Heart right ventricle (tissue), 16 donors: ENCODE results near the gene RBMS2. TPM values are rescaled to one million over a fixed set of nuclear protein-coding genes. Genes with fewer than 3 reads are reported as not detected.

Source experiments
- ATAC-seq, 8 donors: fragments of 200-7000 bp; cut with Tn5 transposase; one replicate each; pipeline ENCODE4 v1.9.1; 2020; ENCODE audit warnings: mild to moderate bottlenecking in 8 of 8, moderate library complexity in 8 of 8, moderate number of reproducible peaks in 1 of 8
- DNase-seq, 2 donors: peaks; one replicate each; pipeline ENCODE4 v3.0.0-alpha.2; 2020
- H3K27ac ChIP-seq, 10 donors: fragments of 200-600 bp; sonication (generic) in 2 of 10; one replicate each; pipeline versions ENCODE4 v1.5.0 to v1.8.0; 2020 to 2022; ENCODE audit warnings: mild to moderate bottlenecking in 3 of 10
- H3K27me3 ChIP-seq, 7 donors: fragments of 200-600 bp; one replicate each; pipeline ENCODE4 v1.8.0; 2021 to 2022; ENCODE audit warnings: mild to moderate bottlenecking in 2 of 7
- H3K36me3 ChIP-seq, 9 donors: fragments of 200-600 bp; sonication (generic) in 1 of 9; one replicate each; pipeline versions ENCODE4 v1.5.0 to v1.8.0; 2020 to 2022; ENCODE audit warnings: mild to moderate bottlenecking in 2 of 9
- H3K4me1 ChIP-seq, 9 donors: fragments of 200-600 bp; sonication (generic) in 1 of 9; one replicate each; pipeline versions ENCODE4 v1.5.0 to v1.8.0; 2020 to 2022; ENCODE audit warnings: mild to moderate bottlenecking in 4 of 9
- H3K4me3 ChIP-seq, 10 donors: fragments of 200-600 bp; sonication (generic) in 2 of 10; one replicate each; pipeline versions ENCODE4 v1.5.0 to v1.8.0; 2020 to 2022; ENCODE audit warnings: mild to moderate bottlenecking in 7 of 10, moderate library complexity in 2 of 10
- H3K9me3 ChIP-seq, 11 donors: fragments of 200-600 bp in 10 of 11; sonication (generic) in 2 of 11; one replicate each; pipeline versions ENCODE4 v1.5.0 to v1.8.0; 2013 to 2022; ENCODE audit warnings: mild to moderate bottlenecking in 2 of 11, control low read depth in 1 of 11, moderate library complexity in 1 of 11
- CTCF ChIP-seq, 9 donors: fragments of 200-600 bp; sonication (generic) in 2 of 9; IDR thresholded peaks; one replicate each; pipeline versions ENCODE4 v1.5.0 to v1.8.0; 2021 to 2022; ENCODE audit warnings: antibody characterized with exemption in 9 of 9, mild to moderate bottlenecking in 5 of 9, moderate library complexity in 1 of 9
- WGBS, 2 donors: extraction: QIAGEN DNeasy Blood & Tissue Kit; methylation state at CpG; one replicate each; pipeline ENCODE4 v1.1.7; 2013; ENCODE audit warnings: inconsistent platforms in 1 of 2; 5-methylcytosine and 5-hydroxymethylcytosine counted together
- intact Hi-C, 10 donors: fragments of 100-400 bp; cut with DNase I; formaldehyde crosslinking; loops; one replicate each; pipeline versions ENCODE4 v1.11.1 to v1.14.2; 2022
- polyA plus RNA-seq, 2 donors: library from polyadenylated mRNA; stranded (reverse); fragments of 200-250 nt; gene quantifications; one replicate each; pipeline ENCODE4 v1.2.3, GENCODE V29; 2013
- total RNA-seq, 10 donors: library from RNA; stranded (reverse); fragmentation: NEBNext Ultra II Directional in 3 of 10; extraction: Animal tissue kit (Norgen Biotek cat#: 25700) in 3 of 10; gene quantifications; one replicate each; pipeline versions ENCODE4 v1.2.1 to v1.2.4, GENCODE V29; 2021 to 2023
- donor health status: Arrhythmogenic right ventricular cardiomyopathy.
- donor health status: ischemic (EF 13 %, LVEDD 7.1; RV severe dilation, severe dysfunction).
- donor health status: healthy with polysubstance abuse.
- donor health status: DM: no; HTN: yes; CAD: no.
- donor health status: DM: no; HTN: no; CAD: no.
- donor health status: ischemic (EF 25% LVEDD 6.9; RV normal size, moderate dysfunction).
- donor health status: ischemic (EF 25% LVEDD 5.7; RV mildly dilated, moderate dysfunction).
- donor health status: healthy.
- donor health status: DM: yes; HTN: yes; CAD: no.
- donor health status: Ischemic cardiomyopathy.
- donor health status: ischemic (EF 35%, LVEDD 5.7; RV mildly dilated, moderate dysfunction).
- donor health status: nonischemic (EF 11% LVEDD 7.7; RV severe dilation, severe dysfunction).
- donor health status: DM: yes; HTN: yes; CAD: no.
- donor health status: PGD.
- donor health status: ischemic (EF 29% LVEDD 5.4; RV normal size, mild dysfunction).
- donor health status: nonischemic (EF 23%, LVEDD 6.1; RV moderate dilation, normal function).

RBMS2 gene
- total and polyA plus RNA-seq, 12 donors: 6.4 to 39.6 (median 31.2) TPM

- H3K4me1 ChIP-seq: peaks cover 3 to 25% (median 11%) of the 10 kb centered on the region in 9 donors
- no peak overlapping the region for H3K4me3 ChIP-seq
- intact Hi-C loops: loop anchor here in 3 of 10 donors (5.0 to 10.0 kb wide), 3 partner anchors 43 to 259 kb away; partner anchors contain the start of genes IL23A (in 1 of the 3) and PAN2 (in 1 of the 3)
- no peaks in the 10 kb centered on the region for H3K9me3 ChIP-seq
- DNase-seq (peak in 1 of 2 donors; percentile 32), ATAC-seq (peak; percentile 42 to 77 (median 69))
- peak overlapping the region in 7 of 10 donors; percentile 17 to 67 (median 54) for H3K27ac ChIP-seq
- H3K36me3 ChIP-seq: peaks cover 0 to 84% (median 23%) of the 10 kb centered on the region in 9 donors
- 36 to 39% methylated on average over 8 of the region's 8 CpGs for WGBS, 2 donors
- TF ChIP-seq CTCF (IDR thresholded peaks at IDR 0.05): peak; percentile 50 to 81 (median 66)
- H3K27me3 ChIP-seq: no peaks in the 10 kb centered on the region
Measured at GRCh38 chr12:56593909-56594621, 72.4 kb downstream of the RBMS2 start.

DNA sequence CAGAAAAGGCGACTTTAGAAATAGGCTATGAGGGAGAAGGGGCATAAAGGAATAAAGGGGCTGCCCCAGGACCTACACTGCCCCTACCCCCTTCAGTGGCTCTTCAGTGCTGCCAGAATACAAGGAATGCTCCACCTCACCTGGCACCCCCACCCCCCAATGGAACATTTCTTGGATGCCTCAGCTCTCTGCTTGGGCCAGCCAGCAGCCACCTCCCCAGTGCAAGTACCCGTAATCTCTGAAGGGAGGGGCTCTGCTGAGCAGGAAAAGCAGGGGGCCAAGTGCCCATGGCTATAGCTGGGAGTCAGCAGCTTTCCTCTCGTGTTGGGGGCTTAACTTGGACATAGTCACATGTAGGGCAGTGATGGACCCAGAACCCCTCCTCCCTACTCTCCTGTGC is 75.2 kb downstream of the RBMS2 start:
- H3K36me3 ChIP-seq: peaks cover 12 to 90% (median 46%) of the 10 kb centered on the region in 9 donors
- H3K27me3 ChIP-seq: no peaks in the 10 kb centered on the region
- no peak overlapping the region for H3K4me3 ChIP-seq
- H3K4me1 ChIP-seq: peaks cover 0 to 35% (median 14%) of the 10 kb centered on the region in 9 donors
- intact Hi-C loops: loop anchor here in 1 of 10 donors (10.0 kb wide), 1 partner anchor 262 kb away; the partner anchor contains the start of genes IL23A and PAN2
- peak overlapping the region in 4 of 10 donors; percentile 4 to 45 (median 18) for H3K27ac ChIP-seq
- DNase-seq (no peak), ATAC-seq (no peak)
- H3K9me3 ChIP-seq: no peaks in the 10 kb centered on the region
- 46 to 53% methylated on average over 3 of the region's 3 CpGs for WGBS, 2 donors
- TF ChIP-seq CTCF (IDR thresholded peaks at IDR 0.05): no peak

GRCh38 chr12:56599041-56599440 is 77.4 kb downstream of the RBMS2 start:
- Histone ChIP-seq H3K27me3 (no peaks in the 10 kb centered on the region), H3K4me3 (no peak overlapping the region), H3K36me3 (peaks cover 30 to 98% (median 68%) of the 10 kb centered on the region in 9 donors), H3K27ac (no peak overlapping the region), H3K9me3 (no peaks in the 10 kb centered on the region), H3K4me1 (peaks cover 0 to 28% (median 9%) of the 10 kb centered on the region in 9 donors)
- intact Hi-C loops: loop anchor here in 1 of 10 donors (10.0 kb wide), 1 partner anchor 264 kb away; the partner anchor contains the start of genes IL23A and PAN2
- TF ChIP-seq CTCF (IDR thresholded peaks at IDR 0.05): no peak
- no peak for ATAC-seq
- 94 to 95% methylated on average over 15 of the region's 15 CpGs for WGBS, 2 donors
- DNase-seq: no peak

GRCh38 chr12:56599797-56600196 is 78.2 kb downstream of the RBMS2 start:
- Histone ChIP-seq H3K4me1 (peaks cover 0 to 22% (median 9%) of the 10 kb centered on the region in 9 donors), H3K36me3 (peaks cover 35 to 100% (median 75%) of the 10 kb centered on the region in 9 donors), H3K27me3 (no peaks in the 10 kb centered on the region), H3K27ac (no peak overlapping the region), H3K9me3 (no peaks in the 10 kb centered on the region), H3K4me3 (no peak overlapping the region)
- intact Hi-C loops: loop anchor here in 1 of 10 donors (10.0 kb wide), 1 partner anchor 265 kb away; the partner anchor contains the start of genes IL23A and PAN2
- no peak for DNase-seq
- WGBS, 2 donors: 92 to 95% methylated on average over 10 of the region's 10 CpGs
- ATAC-seq: no peak
- no peak for TF ChIP-seq CTCF (IDR thresholded peaks at IDR 0.05)
